CD4-positive, alpha-beta T cell treated with Interleukin-4 for 1 hour (primary cell): ENCODE data around the gene INTS11.
A peak's percentile ranks its signal among the peaks of the same experiment; 100 is the strongest.
"Not testable (repeated sequence)": the region's sequence is repeated elsewhere in the genome, so short reads cannot be mapped to it uniquely, and the experiment has no call there.

Source experiments
- DNase-seq, 2 donors: peaks; one replicate each; pipeline ENCODE4 v3.0.0-alpha.2; 2020 to 2022

Gene INTS11

DNA sequence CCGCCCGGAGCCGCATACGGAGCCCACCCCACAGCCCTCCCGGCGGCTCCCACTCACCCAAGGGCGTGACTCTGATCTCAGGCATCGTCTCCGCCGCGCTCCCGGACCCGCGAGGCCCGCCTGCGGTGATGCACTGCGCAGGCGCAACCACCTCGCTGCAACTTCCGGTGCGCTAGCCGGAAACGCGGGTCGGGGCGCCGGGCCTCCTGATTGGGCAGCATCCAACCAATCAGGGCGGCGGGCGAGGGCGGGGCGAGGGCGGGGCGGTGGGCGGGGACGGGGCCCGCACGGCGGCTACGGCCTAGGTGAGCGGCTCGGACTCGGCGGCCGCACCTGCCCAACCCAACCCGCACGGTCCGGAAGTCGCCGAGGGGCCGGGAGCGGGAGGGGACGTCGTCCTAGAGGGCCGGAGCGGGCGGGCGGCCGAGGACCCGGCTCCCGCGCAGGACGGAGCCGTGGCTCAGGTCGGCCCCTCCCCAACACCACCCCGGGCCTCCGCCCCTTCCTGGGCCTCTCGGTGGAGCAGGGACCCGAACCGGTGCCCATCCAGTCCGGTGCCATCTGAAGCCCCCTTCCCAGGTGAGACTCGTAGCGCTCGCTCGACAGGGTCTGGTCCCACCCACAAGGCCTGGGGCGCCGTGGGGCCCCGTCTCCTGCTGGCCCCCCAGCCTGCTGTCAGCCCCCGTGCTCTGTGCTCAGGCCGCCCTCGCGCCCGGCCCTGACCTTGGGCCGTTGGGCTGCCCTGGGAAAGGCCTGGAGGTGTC lies at the start of gene INTS11, which contains the start of gene CPTP:
TSS of gene INTS11 (minus strand) at position 137 of the 764 bp plus-strand sequence. CDS start at position 85, 52 bp downstream.
TSS of gene CPTP (plus strand) at position 279 of the 764 bp plus-strand sequence. CDS start 2,109 bp downstream, outside the sequence.
- peak; percentile 95 for DNase-seq

DNA sequence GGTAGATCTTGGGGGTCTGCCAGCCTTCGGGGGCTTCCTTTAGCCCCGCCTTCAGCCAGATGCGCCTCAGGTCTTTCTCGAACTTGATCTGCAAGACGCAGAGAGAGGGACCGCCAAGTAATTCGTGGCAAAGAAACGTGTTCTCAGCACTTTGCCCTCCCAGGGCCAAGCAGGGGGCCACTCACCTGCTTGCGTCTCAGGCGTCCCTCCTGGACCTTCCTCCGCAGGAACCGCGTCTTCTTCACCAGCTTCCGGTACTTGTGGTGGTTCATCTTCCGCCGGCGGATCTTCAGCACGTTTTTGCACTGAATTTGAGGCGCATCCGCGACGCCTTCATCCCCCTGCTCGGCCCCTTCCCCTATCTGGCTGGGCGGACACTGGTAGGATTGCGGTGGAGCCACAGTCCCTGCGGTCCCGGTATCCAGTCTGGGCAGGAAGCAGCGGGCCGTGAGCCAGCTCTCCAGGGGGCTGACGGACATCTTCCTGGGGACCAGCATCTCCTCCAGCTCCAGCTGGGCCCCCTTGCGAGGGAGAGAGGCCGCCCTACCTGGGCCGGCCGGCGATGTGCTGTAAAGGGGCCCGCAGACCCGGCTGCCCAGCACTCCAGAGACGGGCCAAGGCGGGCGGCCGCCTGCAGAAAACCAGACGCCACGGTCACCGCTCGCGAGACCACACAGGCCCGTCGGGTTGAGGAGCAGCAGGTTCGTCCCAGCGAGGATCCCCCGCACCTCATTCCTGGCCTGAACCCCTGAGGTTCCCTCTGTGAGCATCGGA lies 49.5 kb upstream of the INTS11 start:
- DNase-seq = no peak

GRCh38 chr1:1373051-1373814 lies 48.8 kb upstream of the INTS11 start:
- no peak for DNase-seq

DNA sequence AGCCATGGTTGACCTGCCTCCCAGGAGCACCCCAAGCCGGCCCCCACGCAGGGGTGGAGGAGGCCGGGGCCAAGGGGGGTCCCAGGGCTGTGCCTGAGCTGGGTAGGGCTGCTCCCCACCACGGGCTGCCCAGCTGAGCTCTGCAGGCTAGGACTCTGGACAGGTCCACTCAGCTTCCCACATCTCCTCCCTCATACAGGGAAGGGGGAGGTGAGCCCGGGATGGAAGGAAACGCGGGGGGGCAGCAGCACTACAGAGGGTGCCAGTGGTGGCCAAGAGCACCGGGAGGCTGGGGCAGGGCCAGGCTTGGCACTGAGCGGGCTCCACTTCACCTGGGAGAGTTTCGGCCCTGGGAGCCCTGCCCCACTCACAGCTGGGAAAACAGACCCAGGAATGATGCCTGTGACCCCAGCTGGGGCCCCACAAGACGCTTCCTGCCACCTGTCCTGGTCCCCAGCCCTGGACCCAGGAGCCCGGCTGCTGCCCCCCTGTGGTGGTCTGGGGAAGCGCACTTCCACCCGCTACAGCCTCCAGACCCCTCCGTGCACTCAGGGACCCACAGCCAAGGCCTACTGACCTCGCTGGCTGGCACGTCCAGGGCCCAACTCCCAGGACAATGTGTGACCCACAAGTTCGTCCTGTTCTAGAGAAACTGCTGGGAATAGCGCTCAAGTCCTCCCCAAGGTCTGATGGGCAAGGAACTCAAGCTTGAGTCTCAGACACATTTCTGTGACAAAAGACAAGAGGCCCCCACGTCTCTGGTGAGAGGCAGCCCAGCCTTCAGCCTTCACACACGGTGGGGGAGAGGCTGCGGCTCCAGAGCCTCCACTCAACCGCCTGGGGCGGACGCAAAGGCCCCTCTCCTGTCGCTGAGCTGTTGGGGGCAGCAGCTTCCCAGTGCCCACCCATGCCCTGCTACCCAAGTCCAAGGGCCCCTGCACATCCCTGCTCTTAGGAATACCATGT lies 47.6 kb upstream of the INTS11 start:
- DNase-seq = peak; percentile 70 to 76

DNA sequence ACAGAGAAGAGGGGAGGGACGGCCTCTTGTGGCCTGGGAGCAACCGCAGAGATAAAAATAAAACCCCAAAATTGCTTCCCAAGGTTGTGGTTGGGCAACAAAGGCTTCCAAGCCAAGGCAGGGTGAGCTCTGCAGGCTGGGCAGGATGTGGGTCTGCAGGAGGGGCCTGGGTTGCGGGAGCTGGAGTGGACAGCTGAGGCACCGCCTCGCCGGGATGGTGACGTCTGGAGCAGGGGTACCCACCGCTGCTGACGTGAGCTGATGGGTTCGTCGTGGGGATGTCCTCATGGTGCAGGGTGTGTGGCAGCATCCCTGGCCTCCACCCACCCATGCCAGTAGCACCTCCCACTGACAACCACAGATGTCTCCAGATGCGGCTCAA lies 46.9 kb upstream of the INTS11 start:
- peak; percentile 84 to 86 for DNase-seq

DNA sequence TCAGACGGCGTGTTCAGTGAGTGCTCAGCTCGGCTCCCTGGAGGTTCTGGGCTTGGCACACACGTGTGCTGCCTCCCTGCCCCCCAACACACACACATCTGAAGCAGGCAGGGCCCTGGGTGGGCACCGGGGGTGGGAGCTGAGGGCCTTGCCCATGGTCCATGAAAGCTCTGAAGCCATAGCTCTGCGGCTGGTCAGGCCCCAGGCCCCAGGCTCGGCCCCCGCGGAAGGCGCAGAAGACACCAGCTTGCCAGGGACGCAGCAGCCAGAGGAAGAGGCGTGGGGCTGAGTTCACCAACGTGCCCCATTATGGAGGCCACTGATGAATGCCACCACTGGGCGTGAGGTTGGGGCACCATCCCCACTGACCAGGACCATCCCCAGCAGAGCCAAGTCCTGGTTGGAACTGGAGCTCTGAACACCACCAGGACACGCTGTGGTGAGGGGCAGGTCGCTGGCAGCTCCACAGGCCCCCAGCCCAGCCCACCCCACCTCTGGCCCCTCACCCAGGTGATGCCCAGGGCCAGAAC lies 46.4 kb upstream of the INTS11 start:
- DNase-seq = no peak

GRCh38 chr1:1370094-1370493 lies 45.6 kb upstream of the INTS11 start:
- DNase-seq = not testable (repeated sequence)

DNA sequence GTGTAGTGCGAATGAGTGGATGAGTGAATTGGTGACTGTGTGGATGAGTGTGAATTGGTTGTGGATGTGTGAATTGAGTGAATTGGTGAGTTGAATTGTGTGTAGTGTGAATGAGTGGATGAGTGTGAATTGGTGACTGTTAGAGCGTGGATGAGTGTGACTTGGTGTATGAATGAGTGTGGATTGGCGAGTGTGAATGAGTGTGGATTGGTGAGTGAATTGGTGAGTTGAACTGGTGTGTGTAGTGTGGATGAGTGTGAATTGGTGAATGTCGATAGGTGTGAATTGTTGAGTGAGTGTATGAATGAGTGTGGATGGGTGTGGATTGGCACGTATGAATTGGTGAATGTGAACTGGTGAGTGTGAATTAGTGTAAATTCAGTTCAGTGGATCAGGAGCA lies 42.9 kb upstream of the INTS11 start:
- DNase-seq = no peak

GRCh38 chr1:1366699-1367066 lies 42.2 kb upstream of the INTS11 start:
- no peak for DNase-seq

DNA sequence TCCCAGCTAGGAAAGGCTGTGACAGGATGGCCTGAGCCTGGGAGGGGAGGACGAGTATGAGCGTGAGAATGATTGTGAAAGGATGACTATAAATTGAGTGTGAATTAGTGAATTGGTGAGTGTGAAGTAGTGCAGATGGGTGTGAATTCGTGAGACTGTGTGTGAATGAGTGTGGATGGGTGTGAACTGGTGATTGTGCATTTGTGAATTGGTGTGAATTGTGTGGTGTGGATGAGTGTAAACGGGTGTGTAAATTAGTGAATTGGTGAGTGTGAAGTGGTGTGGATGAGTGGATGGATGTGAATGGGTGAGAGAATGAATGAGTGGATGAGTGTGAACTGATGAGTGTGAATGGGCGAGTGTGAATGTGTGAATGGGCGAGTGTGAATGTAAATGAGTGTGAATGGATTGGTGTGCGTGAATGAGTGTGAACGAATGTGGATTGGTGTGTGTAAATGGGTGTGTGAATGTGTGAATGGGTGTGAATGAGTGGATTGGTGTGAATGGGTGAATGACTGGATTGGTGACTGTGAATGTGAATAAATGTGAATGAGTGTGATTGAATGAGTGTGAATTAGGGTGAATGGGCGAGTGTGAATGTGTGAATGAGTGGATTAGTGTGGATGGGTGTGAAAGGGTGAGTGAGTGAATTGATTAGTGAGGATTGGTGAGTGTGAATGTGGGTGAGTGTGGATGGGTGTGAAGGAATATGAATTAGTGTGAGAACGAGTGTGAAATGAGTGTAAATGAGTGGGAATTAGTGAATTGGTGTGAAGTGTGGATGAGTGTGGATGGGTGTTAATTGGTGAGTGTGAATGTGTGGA lies 41.6 kb upstream of the INTS11 start:
- DNase-seq = no peak

GRCh38 chr1:1364266-1364665 lies 39.8 kb upstream of the INTS11 start:
- DNase-seq = no peak

- no peak for DNase-seq
Observed at GRCh38 chr1:1361982-1362423, 37.5 kb upstream of the INTS11 start.

- DNase-seq = no peak
Observed at GRCh38 chr1:1361233-1361981, 36.9 kb upstream of the INTS11 start.

DNA sequence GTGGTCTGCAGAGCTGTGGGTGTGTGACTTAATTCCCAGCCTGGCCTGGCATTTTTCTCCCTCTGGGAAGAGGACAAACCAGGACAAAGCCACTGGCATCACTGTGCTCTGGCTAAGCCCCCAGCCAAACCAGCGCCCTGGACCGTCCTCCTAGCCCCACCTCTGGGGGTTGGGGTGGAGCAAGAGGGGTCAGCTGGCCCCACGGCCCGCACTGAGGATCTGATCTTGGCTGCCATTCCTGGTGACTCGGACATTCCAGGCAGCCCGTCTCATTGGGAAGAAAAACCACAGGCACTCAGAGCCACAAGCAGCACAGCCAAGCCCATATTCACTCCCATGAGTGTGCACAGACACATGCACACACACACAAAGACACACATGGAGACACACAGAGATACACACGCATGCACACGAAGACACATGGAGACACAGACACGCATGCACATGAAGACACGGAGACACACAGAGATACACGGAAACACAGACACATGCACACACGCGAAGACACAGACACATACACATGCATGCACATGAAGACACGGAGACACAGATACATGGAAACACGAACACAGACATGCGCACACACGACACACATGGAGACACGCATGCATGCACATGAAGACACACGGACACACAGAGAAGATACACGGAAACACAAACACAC lies 36.2 kb upstream of the INTS11 start:
- DNase-seq = no peak

- DNase-seq = no peak
Observed at GRCh38 chr1:1359664-1360468, 35.4 kb upstream of the INTS11 start.

DNA sequence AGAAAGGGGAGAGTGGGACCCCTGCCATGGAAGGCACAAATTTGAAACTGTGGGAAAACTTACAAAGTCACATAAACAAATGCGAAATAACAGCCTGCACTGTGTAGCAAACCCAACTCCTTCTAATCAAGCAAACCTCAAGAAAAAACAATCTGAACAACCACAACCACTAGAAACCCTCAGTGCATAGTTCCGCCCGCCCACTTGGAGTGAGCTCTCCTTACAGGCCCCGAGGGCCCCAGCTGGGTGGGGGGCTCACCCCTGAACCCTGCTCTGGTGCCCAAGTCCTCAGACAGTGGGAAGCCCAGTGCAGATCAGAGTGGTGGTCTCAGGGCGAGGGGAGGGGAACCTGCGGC lies 34.8 kb upstream of the INTS11 start:
- DNase-seq = no peak

DNA sequence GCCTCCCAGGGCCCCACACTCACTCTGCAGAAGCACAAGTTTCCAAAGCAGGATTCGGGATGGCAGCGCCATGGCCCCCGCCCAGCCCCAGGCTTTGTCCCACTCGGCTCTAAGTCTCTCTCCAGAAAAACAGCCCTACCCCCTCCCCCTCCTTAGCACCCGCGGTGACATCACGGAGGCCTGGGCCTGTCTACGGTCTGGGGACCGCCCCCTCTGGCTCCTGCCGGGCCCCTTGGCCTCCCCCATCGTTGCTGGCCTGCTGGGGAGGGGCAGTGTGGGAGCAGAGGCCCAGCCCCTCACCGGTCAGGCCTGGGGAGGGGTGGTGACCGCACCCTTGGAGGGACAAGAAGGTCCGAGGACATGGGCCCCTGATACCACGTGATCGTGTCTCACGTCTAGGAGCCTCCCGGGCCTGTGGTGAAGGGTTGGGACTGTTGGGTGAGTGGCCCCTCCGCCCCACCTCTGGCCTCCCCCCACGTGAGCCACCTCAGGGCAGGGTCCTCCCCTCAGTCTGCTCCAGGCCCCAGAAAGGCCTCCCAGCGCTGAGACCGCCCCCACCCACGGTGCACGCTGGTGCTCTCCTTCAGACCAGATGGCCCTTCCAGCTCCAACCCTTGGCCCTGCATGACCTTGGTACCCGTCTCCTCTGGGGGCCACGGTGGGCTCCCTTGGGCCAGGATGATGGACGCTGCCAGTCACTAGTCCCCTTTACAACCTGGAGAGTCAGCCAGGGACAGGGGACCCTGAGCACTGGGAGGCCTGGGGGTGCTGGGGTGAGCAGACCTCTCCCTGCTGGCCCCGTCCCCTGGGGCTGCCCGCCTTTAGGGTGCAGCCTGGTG lies 34.2 kb upstream of the INTS11 start, which contains the start of gene MXRA8:
TSS of gene MXRA8 (minus strand) at position 123 of the 839 bp plus-strand sequence. CDS start at position 72, 51 bp downstream.
- no peak for DNase-seq
